GM12865 (cell line): ENCODE results near the gene EVI5L.

Source experiments
- DNase-seq: peaks from one replicate; pipeline ENCODE4 v3.0.0; 2010; ENCODE audit warnings: low read depth
- H3K4me3 ChIP-seq: 2 replicates; pipeline ENCODE4 v1.5.1; 2011; ENCODE audit warnings: mild to moderate bottlenecking, low read depth, low read length, control low read depth
- CTCF ChIP-seq: IDR thresholded peaks from 2 replicates; pipeline ENCODE4 v1.5.1; 2011; ENCODE audit warnings: low read length, control low read depth, low read depth, inconsistent platforms; ENCODE audit not compliant: insufficient read depth; ENCODE audit errors: missing control alignments

The EVI5L gene

GRCh38 chr19:7912697-7913564 lies 82.9 kb downstream of the EVI5L start:
- DNase-seq, result no peak
- no peak overlapping the region for H3K4me3 ChIP-seq
- no peak for TF ChIP-seq CTCF

- no peak for TF ChIP-seq CTCF
- H3K4me3 ChIP-seq, result no peak overlapping the region
- DNase-seq, result no peak
Measured at GRCh38 chr19:7913652-7914051, 83.6 kb downstream of the EVI5L start.

- TF ChIP-seq CTCF, result no peak
- no peak overlapping the region for H3K4me3 ChIP-seq
Measured at GRCh38 chr19:7914099-7914498, 84.1 kb downstream of the EVI5L start.

More at GRCh38 chr19:7914099-7914498, 84.1 kb downstream of the EVI5L start:
- DNase-seq, result no peak
